ENCODE measurements around the gene HBA2. TPM values are rescaled to one million over a fixed set of nuclear protein-coding genes. Genes with fewer than 3 reads are reported as not detected.

HBA2 gene
- total and polyA plus RNA-seq, 9 of the 15 experiments (the other 6 are each of a cell fraction or from before 2014, with no cell fraction given): 40.4 to 853 (median 286) TPM

GRCh38 chr16:144797-145252 is 27.9 kb upstream of the HBA2 start (continued):
- TF ChIP-seq AFF4 (CRISPR knock-in tag; IDR thresholded peaks at IDR 0.05) (no peak), DNMT1 (IDR thresholded peaks at IDR 0.05) (no peak), JUNB (CRISPR knock-in tag; conservative IDR thresholded peaks at IDR 0.05) (no peak), ARHGAP35 (IDR thresholded peaks at IDR 0.05; ENCODE audit: partially characterized antibody) (no peak), MITF (IDR thresholded peaks at IDR 0.05) (no peak), ZMIZ1 (IDR thresholded peaks at IDR 0.05; ENCODE audit: low read depth in 2 of 2, low read length in 2 of 2) (no peak), ELK3 (CRISPR knock-in tag; IDR thresholded peaks at IDR 0.05) (no peak), FOXA3 (CRISPR knock-in tag; conservative IDR thresholded peaks at IDR 0.05 in 1 of 2, IDR thresholded peaks at IDR 0.05 in 1 of 2) (no peak), TCF7 (IDR thresholded peaks at IDR 0.05; ENCODE audit: borderline replicate concordance) (no peak), NBN (IDR thresholded peaks at IDR 0.05; ENCODE audit: low read depth) (peak; percentile 64; the same call in 1 of the 2 replicates), SAFB (IDR thresholded peaks at IDR 0.05; ENCODE audit: borderline replicate concordance, low read depth, low read length) (no peak), CTCF (IDR thresholded peaks at IDR 0.05 in 2 of 3, conservative IDR thresholded peaks at IDR 0.05 in 1 of 3; ENCODE audit: insufficient read depth in 2 of 3, low read depth in 1 of 3, low read length in 3 of 3) (no peak), IRF2 (CRISPR knock-in tag; IDR thresholded peaks at IDR 0.05) (no peak), EHMT2 (IDR thresholded peaks at IDR 0.05) (no peak), ZSCAN32 (CRISPR knock-in tag; IDR thresholded peaks at IDR 0.05) (no peak)
